ENCODE measurements around the gene OSBPL2. TPM values are rescaled to one million over a fixed set of nuclear protein-coding genes. Genes with fewer than 3 reads are reported as not detected.

Gene OSBPL2
- total RNA-seq, 1 donor, result 36.7 TPM

- no peak overlapping the region for H3K4me3 ChIP-seq (ENCODE audit: low read depth, low read length)
- TF ChIP-seq, protein P1, sequence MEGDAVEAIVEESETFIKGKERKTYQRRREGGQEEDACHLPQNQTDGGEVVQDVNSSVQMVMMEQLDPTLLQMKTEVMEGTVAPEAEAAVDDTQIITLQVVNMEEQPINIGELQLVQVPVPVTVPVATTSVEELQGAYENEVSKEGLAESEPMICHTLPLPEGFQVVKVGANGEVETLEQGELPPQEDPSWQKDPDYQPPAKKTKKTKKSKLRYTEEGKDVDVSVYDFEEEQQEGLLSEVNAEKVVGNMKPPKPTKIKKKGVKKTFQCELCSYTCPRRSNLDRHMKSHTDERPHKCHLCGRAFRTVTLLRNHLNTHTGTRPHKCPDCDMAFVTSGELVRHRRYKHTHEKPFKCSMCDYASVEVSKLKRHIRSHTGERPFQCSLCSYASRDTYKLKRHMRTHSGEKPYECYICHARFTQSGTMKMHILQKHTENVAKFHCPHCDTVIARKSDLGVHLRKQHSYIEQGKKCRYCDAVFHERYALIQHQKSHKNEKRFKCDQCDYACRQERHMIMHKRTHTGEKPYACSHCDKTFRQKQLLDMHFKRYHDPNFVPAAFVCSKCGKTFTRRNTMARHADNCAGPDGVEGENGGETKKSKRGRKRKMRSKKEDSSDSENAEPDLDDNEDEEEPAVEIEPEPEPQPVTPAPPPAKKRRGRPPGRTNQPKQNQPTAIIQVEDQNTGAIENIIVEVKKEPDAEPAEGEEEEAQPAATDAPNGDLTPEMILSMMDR (IDR thresholded peaks at IDR 0.05; ENCODE audit: insufficient read depth, low read depth, low read length), result no peak
- DNase-seq (ENCODE audit: low read depth), result no peak
Measured at GRCh38 chr20:62217913-62218773, 20.2 kb upstream of the OSBPL2 start.

- TF ChIP-seq, protein P1 (IDR thresholded peaks at IDR 0.05; ENCODE audit: insufficient read depth, low read depth, low read length), result no peak
- no peak for DNase-seq (ENCODE audit: low read depth)
- no peak overlapping the region for H3K4me3 ChIP-seq (ENCODE audit: low read depth, low read length)
Measured at GRCh38 chr20:62219101-62219991, 19.0 kb upstream of the OSBPL2 start.

GRCh38 chr20:62219992-62220665 lies 18.2 kb upstream of the OSBPL2 start, which contains the start of gene HRH3:
Gene HRH3 (minus strand): TSS chr20:62220278. CDS start chr20:62219970, 308 bp downstream.
- TF ChIP-seq, protein P1 (IDR thresholded peaks at IDR 0.05; ENCODE audit: insufficient read depth, low read depth, low read length), result no peak
- H3K4me3 ChIP-seq (ENCODE audit: low read depth, low read length), result peak within 1 kb of the TSS; percentile 21
- peak; percentile 25 for DNase-seq (ENCODE audit: low read depth)

GRCh38 chr20:62220666-62221568 lies 17.4 kb upstream of the OSBPL2 start:
- DNase-seq (ENCODE audit: low read depth), result no peak
- H3K4me3 ChIP-seq (ENCODE audit: low read depth, low read length), result no peak overlapping the region
- TF ChIP-seq, protein P1 (IDR thresholded peaks at IDR 0.05; ENCODE audit: insufficient read depth, low read depth, low read length), result no peak

- TF ChIP-seq, protein P1 (IDR thresholded peaks at IDR 0.05; ENCODE audit: insufficient read depth, low read depth, low read length), result no peak
- DNase-seq (ENCODE audit: low read depth), result no peak
- H3K4me3 ChIP-seq (ENCODE audit: low read depth, low read length), result no peak overlapping the region
Measured at GRCh38 chr20:62222266-62222850, 16.0 kb upstream of the OSBPL2 start.
